Measurements from ENCODE around the gene TGM1.
A peak's percentile ranks its signal among the peaks of the same experiment; 100 is the strongest.

Gene TGM1

DNA sequence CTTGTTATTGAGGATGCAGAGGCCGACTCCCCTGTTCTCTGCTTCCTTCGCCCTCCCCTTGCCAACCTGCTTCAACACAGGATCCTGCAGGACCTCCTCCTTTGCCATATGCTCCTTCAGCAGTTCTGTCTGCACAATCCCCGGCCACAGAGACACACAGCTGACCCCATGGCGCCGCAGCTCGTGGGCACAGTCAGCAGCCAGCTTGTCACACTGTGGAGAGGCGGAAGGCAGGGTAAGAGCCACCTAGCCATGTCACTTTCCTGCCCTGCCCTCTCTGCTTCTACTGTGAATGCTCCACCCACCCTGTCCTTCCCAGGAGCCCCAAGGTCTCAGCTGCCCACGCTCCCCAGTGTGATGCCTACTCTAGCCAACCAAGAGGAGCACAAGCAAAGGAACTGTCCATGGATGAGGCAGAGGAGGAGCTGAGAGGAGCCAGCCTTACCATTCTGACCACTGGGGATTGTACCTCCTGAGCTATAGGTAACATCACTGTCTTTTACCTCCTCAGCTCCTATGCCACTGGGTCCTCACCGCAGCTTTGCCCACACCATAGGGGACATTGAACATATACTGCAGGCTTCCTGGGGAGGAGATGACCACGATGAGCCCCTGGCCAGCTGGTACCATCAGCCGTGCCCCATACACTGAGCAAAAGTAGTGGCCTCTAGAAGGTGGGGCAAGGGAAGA lies 29.3 kb upstream of the TGM1 start:
- DNase-seq (ENCODE audit: low read depth in 2 of 2) = no peak

DNA sequence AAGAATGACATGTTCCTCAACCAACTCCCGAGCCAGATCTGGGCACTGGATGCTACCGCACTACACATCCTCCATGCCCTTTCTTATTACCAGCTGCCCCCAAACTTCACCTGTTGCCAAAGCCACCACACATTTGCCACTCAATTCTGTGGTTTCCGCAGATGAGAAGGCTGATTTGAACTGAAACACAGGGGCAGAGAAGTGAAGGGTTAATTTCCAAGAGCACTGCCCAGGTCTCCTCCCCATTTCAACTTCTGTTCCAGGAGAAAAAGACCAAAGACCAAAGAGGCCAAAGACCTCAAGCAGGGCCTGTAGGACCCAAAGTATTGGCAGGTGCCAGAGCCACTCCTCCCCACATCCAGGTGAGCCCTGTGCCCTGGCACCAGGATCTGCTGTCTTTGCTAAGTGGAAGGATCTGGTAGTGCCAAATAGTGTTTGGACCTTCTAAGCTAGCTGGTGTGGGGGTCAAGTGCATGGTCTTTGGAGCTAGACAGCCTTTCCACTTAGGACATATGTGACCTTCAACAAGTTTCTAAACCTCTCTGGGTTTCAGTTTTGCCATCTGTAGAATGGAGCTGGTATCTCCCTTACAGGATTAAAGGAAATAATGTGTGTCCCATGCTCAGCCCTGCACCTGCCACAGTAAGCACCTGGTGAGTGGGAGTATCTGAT lies 28.6 kb upstream of the TGM1 start:
- DNase-seq (ENCODE audit: low read depth in 2 of 2) = no peak

DNA sequence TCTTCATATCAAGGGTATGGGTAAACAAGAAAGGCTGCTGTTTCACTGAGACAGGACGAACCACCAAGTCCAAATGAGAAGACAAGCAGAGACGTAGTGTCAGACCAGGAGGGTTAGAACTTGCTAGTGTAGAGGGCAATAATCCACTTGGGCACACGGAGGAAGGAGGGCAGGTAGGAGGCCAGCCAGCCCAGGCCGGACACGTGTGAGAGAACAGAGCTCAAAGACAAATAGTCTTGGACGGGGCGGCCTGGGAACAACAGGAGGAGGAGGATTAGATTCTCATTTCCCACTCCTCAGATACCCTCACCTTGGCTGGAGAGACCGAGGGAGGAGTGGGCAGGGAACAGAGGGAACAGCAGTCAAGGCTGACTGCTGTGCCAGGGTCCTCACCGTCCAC lies 27.8 kb upstream of the TGM1 start:
- DNase-seq (ENCODE audit: low read depth in 2 of 2) = no peak

DNA sequence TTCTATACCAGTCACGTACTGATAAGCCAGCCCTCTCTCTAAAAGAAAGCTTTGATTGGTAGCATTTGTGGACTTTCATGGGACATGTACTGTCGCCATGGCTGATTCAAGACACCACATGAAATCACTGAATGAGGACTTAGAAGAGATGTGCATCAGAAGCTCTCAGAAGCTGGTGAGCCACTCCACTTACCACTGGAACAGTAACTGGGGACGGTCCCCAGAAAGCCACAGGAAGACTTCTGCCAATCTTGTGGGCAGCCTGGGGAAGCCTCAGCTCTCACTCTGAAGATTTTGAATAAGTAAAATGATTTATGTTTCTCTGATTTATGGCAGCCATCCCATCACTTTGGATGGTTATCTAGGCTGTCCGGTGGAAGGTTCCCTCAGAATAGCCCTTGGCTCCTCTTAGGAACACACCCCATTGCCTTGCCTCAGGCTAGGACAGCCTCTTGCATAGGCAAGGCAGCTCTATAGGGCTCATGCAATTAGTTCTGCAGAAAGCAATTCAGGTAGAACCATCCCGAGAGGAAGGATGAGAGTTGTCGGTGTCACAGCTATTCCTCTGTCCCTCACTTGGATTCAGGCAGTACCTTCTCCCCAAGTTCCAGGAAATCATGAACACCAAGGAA lies 26.8 kb upstream of the TGM1 start:
- DNase-seq (ENCODE audit: low read depth in 2 of 2) = peak; percentile 63 to 75

DNA sequence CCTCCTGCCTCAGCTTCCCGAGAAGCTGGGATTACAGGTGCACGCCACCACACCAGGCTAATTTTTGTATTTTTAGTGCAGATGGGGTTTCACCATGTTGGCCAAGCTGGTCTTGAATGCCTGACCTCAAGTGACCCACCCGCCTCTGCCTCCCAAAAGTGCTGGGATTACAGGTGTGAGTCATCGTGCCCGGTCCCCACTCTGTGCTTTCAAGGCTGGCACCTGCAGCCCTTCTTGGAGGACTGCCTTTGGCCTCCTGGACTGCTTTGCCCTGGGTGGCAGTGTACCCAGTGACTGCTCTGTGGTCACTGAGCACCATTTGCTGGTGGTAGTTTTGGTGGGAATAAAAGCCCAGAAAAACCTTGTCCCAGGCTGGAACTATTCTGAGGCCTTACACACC lies 24.0 kb upstream of the TGM1 start:
- DNase-seq (ENCODE audit: low read depth in 2 of 2) = no peak

DNA sequence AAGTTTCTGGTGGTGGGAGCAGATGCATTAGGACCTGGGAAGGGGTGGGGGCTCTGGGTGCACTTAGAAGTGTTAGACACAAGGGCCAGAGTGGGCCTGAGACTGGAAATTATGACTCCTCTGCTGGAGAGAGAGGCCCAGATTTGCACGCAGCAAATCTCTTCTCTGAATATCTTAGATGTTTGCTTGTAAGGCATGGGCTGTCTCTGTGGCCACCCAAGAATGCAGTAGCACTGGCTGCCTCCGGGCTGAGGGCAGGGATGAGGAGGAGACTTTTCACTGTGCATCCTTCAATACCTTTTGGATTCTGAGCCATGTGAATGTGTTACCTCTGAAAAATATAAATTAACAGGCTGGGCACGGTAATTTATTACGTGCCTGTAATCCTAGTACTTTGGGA lies 22.4 kb upstream of the TGM1 start:
- DNase-seq (ENCODE audit: low read depth in 2 of 2) = no peak

DNA sequence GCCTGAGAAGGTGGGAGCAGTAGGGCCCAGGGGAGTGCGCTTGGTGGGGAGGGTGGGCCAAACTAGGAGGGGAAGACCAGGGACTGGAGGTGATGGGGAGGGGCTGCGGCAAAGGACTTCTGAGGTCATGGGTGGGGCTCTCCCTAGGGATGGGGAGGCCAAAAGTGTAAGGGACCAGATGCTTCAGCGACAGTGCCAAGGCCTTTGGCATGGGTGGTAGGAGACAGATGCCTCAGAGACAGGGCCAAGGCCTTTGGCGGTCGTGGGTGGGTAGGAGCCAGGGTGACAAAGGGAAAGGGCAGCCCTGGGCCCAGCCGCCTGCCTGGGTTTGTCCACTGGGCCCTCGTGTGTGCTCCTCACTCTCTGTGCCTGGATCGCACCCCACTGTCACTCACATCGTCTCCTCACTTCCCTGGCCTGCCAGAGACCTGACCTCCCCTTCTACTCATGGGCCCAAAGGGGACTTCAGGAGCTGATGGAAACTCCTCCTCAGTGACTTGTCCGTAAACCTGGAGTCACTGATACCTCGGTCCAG lies 21.6 kb upstream of the TGM1 start:
- no peak for DNase-seq (ENCODE audit: low read depth in 2 of 2)

DNA sequence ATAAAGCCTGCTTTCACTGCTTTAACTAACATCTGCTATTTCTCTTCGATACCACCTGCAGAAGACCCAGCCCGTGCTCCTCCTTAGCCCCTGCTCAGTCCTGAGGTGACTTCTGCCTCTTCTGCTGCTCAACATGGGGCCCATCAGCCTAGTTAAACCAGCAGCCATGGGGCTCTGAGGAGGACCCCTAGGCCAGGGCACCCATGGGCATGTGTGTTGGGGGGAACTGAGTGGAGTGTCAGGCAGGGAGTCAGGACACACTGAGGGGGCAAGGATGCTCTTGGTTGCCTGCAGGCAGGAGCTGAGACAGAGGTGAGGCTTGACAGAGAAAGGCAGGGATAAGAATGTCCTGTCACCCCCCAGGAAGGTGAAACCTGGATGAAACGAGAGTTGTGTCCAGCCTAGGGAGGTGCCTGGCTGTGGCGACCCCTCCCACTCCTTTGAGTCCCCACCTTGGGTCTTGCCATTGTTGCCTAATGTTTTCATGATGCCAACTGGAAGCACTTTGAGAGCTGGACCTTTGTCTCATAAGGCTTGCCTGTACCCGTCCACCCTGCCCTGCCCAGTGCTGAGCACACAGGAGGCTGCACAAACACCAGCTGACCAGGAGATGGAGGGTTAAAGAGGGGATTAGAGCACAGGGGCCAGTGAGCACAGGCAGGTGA lies 21.0 kb upstream of the TGM1 start:
- DNase-seq (ENCODE audit: low read depth in 2 of 2) = no peak

DNA sequence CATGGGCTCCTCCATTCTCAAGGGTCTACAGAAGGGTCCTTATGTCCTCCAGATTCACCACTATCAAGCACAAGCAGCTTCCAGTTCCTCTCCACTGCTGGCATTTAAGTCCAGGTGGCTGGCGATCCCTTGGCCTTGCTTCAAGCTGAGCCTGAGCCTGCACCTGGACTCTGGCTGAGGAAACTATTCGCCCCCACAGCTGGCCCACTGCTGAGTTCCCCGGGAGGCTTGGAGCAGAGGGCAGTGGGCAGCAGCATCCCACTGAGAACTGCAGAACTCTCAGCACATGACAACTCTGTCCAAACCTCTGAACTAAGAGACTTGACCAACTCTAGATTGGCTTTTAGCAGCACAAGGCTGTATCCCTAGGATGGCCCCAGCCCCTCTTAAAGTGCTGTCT lies 19.8 kb upstream of the TGM1 start:
- no peak for DNase-seq (ENCODE audit: low read depth in 2 of 2)

DNA sequence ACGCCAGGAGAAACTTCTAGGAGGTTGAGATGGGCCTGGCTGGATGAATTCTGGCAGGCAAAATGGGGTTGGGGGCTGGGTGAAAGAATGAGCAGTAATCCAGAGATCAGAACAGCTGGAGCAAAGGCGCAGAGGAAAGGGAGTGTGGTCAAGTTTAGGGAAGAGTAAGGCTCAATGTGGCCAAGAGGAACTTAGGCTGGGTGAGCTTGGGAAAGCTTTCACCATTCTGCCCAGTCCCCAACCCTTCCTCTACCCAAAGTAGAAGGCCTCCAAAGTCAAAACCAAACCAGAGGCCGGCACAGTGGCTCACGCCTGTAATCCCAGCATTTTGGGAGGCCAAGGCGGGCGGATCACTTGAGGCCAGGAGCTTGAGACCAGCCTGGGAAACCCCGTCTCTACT lies 18.7 kb upstream of the TGM1 start:
- no peak for DNase-seq (ENCODE audit: low read depth in 2 of 2)

DNA sequence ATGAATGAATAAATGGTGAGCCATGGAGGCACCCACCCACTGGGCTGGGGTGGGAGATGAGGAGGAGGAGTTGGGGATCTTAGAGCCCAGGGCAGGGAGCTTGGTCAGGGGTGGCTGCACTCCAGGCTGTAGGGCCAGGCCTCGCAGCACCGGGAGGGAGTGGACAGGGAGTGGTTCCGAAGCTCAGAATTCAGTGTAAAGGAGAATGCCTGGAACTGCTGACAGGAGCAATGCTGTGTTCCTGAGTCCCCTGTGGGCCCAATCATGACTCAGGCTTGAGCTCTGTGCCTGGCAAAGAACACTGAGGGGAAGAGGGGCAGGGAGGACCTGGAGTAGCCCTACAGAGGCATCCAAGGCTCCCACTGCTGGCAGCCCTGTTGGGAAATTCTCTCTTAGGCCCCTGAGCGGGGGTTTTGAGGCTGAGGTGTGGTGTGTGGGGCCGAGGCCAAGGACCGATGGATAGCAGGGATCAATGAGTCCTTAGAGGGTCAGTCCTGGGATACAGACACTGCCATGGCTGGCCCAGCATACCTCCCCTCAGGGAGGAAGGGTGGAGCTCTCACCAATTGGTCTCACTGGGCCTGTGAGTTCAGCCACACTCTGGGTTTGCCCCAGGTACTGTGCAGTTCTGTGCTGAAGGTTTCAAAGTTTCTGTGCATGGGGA lies 18.0 kb upstream of the TGM1 start:
- no peak for DNase-seq (ENCODE audit: low read depth in 2 of 2)

DNA sequence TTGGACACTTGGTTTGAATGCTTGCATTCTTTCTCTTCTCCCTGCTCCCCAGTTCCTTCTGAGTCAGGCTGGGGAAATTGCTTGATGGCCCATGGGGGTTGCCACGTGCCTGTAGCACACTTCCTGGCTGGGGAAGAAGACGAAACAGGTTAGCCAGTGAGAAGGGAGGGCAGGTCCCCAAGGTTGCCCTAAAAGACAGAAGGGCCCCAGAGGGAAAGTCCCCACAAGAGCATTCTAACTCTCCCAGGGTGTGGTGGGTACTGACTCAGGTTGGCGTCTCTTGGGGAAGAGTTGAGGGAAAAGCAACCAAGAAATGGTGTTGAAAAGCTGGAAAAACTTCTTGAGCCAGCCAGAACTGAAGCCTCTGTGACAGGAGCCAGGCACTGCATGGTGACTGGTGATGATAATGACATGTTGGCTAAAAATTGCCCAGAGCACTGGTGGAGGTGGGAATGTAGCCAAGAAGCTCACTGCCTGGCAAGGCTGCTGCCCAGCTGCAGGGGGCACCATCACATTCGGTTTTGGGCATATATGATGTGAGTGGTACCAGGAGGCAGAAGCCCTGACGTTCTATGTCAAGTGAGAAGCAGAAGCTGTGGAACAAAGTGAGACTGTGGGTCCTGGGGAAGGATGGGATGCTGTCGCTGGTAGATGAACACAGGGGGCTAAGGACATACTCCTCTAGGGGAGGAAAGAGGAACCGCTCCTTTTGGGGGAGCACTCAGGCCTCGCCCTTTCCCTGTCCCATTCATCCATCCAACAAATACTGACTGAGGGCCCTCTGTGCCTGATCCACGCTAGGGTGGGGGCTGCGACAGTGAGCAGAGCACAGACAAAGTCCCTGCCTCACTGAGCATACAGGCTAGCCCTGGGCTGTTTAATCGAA lies 16.6 kb upstream of the TGM1 start:
- DNase-seq (ENCODE audit: low read depth in 2 of 2) = peak in 1 of 2 donors; percentile 36

DNA sequence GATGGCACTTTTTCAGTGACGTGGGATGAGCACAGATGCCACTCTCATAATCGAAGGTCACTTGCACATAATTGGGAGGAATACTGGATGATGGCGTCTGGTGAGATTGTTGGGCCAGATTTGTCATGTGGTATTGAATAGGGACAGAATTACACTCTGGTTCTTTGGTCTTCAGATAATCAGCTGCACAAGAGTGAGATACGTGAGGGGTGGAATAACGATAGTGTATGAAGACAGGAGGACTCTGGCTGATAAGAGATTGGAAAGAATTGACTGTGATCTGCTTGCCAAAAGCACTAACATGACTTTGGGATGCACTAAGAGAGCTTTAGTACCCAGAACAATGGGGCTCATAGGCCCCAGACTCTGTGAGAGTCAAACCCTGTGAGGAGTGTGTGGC lies 15.4 kb upstream of the TGM1 start:
- no peak for DNase-seq (ENCODE audit: low read depth in 2 of 2)

DNA sequence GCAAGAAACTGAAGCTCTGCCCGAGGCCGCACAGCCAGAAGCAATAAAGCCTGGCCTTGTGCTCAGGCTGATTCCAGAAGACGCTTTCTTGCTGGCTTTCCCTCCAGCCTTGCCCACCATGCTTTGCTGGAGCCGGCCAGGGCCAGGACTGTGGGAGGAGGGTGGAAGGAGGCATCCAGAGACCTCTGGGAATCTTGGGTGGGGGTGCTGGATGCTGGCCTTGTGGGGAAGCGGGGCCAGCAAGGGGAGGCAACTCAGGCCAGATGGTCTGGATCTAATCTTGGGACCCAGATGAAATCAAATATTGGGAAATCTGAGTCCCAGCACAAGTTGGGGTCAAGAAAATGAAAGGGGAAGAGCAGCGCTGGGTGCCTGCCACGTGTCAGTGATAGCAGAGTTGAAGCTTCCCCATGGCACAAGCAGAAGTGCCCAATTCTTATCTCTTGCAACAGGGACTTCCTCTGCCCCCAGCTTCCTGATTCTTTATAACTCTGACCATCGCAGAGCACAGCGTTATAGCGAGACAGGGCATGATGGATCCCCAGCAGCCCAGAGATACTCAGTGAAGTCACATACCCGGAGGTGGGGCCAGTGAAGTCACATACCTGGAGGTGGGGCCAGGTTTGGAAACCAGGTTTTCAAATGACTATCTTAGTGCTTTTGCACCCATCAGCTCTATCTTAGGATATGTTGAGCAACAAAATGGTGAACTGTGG lies 14.8 kb upstream of the TGM1 start:
- DNase-seq (ENCODE audit: low read depth in 2 of 2) = no peak

DNA sequence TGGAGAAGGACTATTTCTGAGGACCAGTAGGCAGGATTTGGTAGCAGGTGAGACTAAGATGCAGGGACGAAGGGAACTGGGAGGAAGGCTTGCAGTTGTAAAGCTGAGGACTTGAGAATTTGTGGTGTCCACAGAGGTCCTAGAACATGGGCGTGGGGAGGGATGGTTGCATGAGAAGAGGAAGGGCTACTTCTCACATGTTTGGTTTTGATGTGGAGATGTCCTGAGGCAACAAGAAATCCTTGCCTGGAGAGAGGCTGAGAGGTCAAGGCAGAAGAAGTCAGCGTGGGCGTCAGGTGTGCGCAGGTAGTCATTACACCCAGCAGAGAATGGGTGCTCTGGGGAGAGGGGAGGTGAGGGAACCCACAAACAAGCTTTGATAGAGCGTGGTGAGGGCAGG lies 14.1 kb upstream of the TGM1 start:
- no peak for DNase-seq (ENCODE audit: low read depth in 2 of 2)

DNA sequence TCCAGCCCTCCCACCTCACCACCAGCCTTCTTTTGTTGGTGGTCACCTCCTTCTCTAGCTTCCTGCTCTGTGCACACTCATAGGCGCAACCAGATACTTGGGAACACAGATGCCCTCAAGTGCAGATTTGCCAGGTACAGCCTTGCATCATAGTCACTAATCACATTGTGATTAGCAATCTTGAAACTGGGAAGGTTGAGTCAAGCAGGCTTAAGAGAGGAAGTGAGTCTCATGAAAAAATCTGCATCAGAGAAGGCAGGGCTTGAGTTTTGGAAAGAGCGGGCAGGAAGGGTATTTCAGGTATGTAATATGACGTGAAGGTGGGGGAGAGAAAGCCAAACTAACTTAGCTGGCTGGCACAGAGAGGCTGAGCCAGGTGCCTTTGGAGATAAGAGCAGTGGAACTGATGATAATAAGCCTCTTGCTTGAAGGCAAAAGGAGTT lies 11.1 kb upstream of the TGM1 start:
- DNase-seq (ENCODE audit: low read depth in 2 of 2) = peak; percentile 27 to 42

DNA sequence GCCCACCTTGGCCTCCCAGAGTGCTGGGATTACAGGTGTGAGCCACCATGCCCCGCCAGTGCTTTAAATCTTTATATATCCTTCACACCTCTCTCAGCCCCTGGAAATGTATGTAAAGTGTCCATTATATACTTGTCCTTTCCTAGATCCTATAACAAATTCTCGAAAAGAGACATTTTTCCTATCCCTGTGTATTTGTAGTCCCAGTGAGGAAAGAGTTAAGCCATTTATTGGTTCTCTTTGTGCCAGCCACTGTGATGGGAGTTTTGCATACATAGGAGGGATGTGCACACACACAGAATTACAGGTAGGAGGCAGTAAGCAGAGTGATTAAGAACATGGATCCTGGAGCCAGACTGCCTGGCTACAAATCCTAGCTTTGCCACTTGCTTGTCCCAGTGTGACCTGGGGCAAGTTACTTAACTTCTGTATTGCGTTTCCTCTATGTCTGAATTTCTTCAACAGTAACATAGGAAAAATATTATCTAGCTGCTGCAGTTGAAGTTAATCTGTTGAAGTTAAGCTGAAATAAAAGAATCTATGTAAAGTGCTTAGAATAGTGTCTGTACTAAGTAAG lies 10.5 kb upstream of the TGM1 start:
- no peak for DNase-seq (ENCODE audit: low read depth in 2 of 2)

DNA sequence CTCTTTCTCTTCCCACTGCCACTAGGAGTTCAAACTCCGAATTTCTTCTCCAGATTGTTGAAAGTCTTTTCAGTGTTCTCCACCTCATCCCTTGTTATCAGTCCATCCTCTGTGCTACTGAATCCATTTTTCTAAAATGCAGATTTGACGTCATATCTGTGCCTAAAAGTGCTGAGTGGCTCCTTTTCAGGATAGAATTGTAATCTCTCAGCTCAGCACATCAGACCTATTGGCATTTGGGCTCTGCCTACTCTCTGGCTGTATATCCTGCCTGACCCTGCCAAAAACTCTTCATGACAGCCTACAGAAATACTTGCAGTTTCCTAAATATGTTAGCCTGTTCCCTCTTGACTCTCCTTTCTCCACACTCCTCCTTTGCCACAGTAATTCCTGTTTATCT lies 9.5 kb upstream of the TGM1 start:
- no peak for DNase-seq (ENCODE audit: low read depth in 2 of 2)

DNA sequence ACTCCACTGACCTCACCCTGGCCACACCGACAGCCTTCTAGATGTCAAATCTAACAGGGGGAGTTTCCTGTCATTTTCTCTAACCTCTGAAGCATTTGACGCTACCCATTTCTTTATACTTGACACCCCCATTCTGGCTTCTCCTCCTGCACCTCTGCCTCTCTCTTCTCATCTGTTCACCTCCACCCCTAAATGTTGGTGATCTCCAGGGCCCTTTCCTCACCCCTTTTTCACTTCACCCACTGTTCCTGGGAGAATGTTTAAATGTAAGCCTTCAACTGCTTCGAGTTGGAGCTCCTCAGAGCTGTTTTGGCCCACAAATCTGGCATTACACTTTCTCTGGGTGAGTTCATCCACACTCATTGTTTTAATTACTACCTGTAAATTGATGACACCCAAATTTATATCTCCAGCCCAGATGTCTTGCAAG lies 8.9 kb upstream of the TGM1 start:
- no peak for DNase-seq (ENCODE audit: low read depth in 2 of 2)

Measured in stimulated activated CD8-positive, alpha-beta memory T cell treated with anti-CD3 and anti-CD28 coated beads, Interleukin-15, amount 100 ng/mL, for 48 hours (primary cell).